Activated naive CD8-positive, alpha-beta T cell treated with anti-CD3 and anti-CD28 coated beads, Interleukin-2, amount 10 ng/mL, durations not matched to agents 7 days and 5 days (primary cell): ENCODE measurements around the gene MTA3. TPM values are rescaled to one million over a fixed set of nuclear protein-coding genes. Genes with fewer than 3 reads are reported as not detected.

Experiments used
- ATAC-seq: fragments of 150-1000 bp; cut with Tn5 transposase; one replicate; pipeline ENCODE4 v1.10.0; 2021; ENCODE audit warnings: low read depth, moderate library complexity
- POLR2A ChIA-PET: fragments of 350-600 bp; sonication (Branson Sonifier 250); formaldehyde crosslinking; loops from one replicate; lab custom pipeline; 2021; ENCODE audit warnings: antibody characterized with exemption; lab: Charles Lee
- DNase-seq: peaks from one replicate; pipeline ENCODE4 v3.0.0; 2021
- H3K27ac Mint-ChIP-seq: one replicate; pipeline ENCODE4 v1.8.0; 2022; ENCODE audit warnings: mild to moderate bottlenecking, mixed read lengths
- H3K27me3 Mint-ChIP-seq: one replicate; pipeline ENCODE4 v1.8.0; 2022; ENCODE audit warnings: mild to moderate bottlenecking, moderate library complexity, mixed read lengths
- H3K36me3 Mint-ChIP-seq: one replicate; pipeline ENCODE4 v1.8.0; 2021; ENCODE audit warnings: mild to moderate bottlenecking, mixed read lengths
- H3K4me1 Mint-ChIP-seq: one replicate; pipeline ENCODE4 v1.8.0; 2021; ENCODE audit warnings: mixed read lengths
- H3K4me3 Mint-ChIP-seq: one replicate; pipeline ENCODE4 v1.8.0; 2022; ENCODE audit warnings: mild to moderate bottlenecking, moderate library complexity, mixed read lengths
- H3K9me3 Mint-ChIP-seq: one replicate; pipeline ENCODE4 v1.8.0; 2021; ENCODE audit warnings: mixed read lengths
- total RNA-seq, 2 experiments: library from RNA; stranded (reverse); gene quantifications; one replicate each; pipeline ENCODE4 v1.2.3, GENCODE V29; 2021

MTA3 gene
- total RNA-seq, 2 experiments from 2014 or later, result 35.6 to 36.2 TPM

GRCh38 chr2:42800981-42801380 lies 232.5 kb downstream of the MTA3 start:
- DNase-seq (no peak), ATAC-seq (no peak)
- POLR2A ChIA-PET, result interaction anchor here (2.8 kb wide), 1 partner anchor 9 kb away, joined by 19 read pairs; no protein-coding TSS in a partner anchor
- Mint-ChIP-seq H3K27me3 (peaks cover 12% of the 10 kb centered on the region), H3K36me3 (no peaks in the 10 kb centered on the region), H3K4me1 (peaks cover 14% of the 10 kb centered on the region), H3K27ac (no peak overlapping the region), H3K4me3 (no peak overlapping the region), H3K9me3 (no peaks in the 10 kb centered on the region)

DNA sequence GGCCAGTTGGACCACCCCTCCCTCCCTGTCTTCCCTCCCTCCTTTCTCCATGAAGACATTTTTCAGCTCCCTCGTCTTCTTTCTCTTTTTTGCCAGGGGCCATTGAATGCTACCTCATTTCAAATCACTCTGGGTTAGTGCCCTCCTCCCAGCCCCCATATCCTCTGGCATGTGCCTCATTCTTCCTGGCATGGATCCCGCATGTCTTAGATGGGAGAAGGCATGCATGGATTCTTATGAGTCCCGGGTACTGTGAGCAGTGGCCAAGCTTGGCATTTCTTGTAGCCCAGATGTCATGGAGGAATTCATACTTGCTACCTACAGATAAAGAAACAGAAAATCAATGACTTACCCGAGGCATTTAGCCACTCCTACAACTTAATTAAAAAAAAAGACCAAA lies 232.9 kb downstream of the MTA3 start:
- Mint-ChIP-seq H3K9me3 (no peaks in the 10 kb centered on the region), H3K27me3 (peaks cover 16% of the 10 kb centered on the region), H3K4me3 (no peak overlapping the region), H3K27ac (no peak overlapping the region), H3K4me1 (peaks cover 13% of the 10 kb centered on the region), H3K36me3 (no peaks in the 10 kb centered on the region)
- POLR2A ChIA-PET, result interaction anchor here (2.8 kb wide), 1 partner anchor 9 kb away, joined by 19 read pairs; no protein-coding TSS in a partner anchor
- ATAC-seq (no peak), DNase-seq (no peak)

DNA sequence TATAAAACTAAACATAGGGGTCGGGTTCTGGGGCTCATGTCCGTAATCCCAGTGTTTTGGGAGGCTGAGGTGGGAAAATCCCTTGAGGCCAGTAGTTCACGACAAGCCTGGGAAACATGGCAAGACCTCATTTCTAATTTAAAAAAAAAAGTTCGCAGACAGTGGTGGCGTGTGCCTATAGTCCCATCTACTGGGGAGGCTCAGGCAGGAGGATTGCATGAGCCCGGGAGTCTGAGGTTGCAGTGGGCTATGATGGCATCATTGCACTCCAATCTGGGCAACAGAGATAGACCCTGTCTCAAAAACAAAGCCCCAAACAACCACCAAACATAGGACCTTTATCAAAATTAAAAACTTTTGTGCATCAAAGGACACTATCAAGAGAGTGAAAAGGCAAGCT lies 233.7 kb downstream of the MTA3 start:
- H3K4me1 Mint-ChIP-seq, result peaks cover 9% of the 10 kb centered on the region
- no peak for ATAC-seq

DNA sequence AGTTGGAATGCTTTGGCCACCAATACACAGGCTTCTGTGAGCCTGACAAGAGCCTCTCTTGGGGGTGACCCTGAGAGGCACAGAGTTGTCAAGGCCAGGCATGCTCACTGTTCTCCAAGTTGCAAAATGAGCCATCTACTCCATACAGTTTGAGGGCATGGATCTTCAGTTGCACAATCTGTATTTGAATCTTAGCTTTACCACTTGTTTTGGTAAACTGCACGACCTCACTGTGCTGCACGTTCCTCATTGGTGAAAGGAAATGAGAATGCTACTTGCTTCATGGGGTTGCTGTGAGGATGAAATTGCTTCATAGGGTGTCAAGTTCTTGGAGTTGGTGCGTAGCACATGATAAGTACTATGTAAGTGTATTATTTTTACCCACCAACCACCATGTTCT lies 235.9 kb downstream of the MTA3 start:
- H3K4me1 Mint-ChIP-seq, result peaks cover 9% of the 10 kb centered on the region
- POLR2A ChIA-PET, result no interaction called here

More for the DNA sequence above, 233.7 kb downstream of the MTA3 start:
- no peak for DNase-seq
- Mint-ChIP-seq H3K27ac (no peak overlapping the region), H3K27me3 (peaks cover 18% of the 10 kb centered on the region), H3K9me3 (no peaks in the 10 kb centered on the region), H3K4me3 (no peak overlapping the region), H3K36me3 (no peaks in the 10 kb centered on the region)
- POLR2A ChIA-PET, result no interaction called here

DNA sequence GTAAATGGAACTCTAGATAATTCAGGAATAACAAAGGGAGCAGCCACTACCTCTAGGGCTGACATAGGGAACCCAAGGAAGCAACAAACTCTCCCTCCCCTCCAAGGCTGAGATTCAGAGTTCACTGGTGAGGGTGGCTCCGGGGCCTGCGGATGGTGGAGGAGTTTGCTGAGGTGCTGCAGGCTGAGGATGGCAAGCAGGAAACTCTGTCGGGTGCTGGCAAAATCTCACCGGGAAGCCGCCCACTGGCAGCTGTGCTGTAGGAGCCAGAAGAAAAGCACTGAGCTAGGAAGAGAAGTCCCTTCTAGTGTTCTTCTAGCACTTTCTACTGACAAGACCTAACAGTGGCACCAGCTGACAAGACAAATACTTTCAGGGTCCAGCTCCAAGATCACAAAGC lies 236.5 kb downstream of the MTA3 start:
- Mint-ChIP-seq H3K27me3 (peaks cover 23% of the 10 kb centered on the region), H3K27ac (no peak overlapping the region), H3K9me3 (no peaks in the 10 kb centered on the region), H3K4me1 (peaks cover 11% of the 10 kb centered on the region), H3K4me3 (no peak overlapping the region), H3K36me3 (no peaks in the 10 kb centered on the region)
- POLR2A ChIA-PET, result no interaction called here
- no peak for ATAC-seq
- DNase-seq, result no peak

More for the DNA sequence above, 235.9 kb downstream of the MTA3 start:
- H3K27me3 Mint-ChIP-seq, result peaks cover 23% of the 10 kb centered on the region
- H3K36me3 Mint-ChIP-seq, result no peaks in the 10 kb centered on the region
- no peak overlapping the region for H3K4me3 Mint-ChIP-seq
- no peaks in the 10 kb centered on the region for H3K9me3 Mint-ChIP-seq
- no peak overlapping the region for H3K27ac Mint-ChIP-seq
- no peak for DNase-seq
- no peak for ATAC-seq

Other genes starting within 250 kb of the MTA3 start
- 10 to 100 TPM; 88.0 to 92.0 TPM for gene COX7A2L, start 207.4 kb upstream of the MTA3 start, total RNA-seq
- under 1 TPM in 1 of 2 experiments, not detected in 1; 0.11 TPM for gene KCNG3, start 74.7 kb upstream of the MTA3 start, total RNA-seq
- gene OXER1, start 195.5 kb downstream of the MTA3 start, total RNA-seq, result not detected
- under 1 TPM in 1 of 2 experiments, not detected in 1; 0.28 TPM for gene HAAO, start 224.0 kb downstream of the MTA3 start, total RNA-seq